Omental fat pad (tissue), 4 donors: ENCODE measurements around the gene ANTXR2. TPM values are rescaled to one million over a fixed set of nuclear protein-coding genes. Genes with fewer than 3 reads are reported as not detected.

Experiments
- ATAC-seq: fragments of 150-250 bp; one replicate; pipeline ENCODE4 v1.9.1; 2016; ENCODE audit warnings: mild to moderate bottlenecking, moderate library complexity; ENCODE audit not compliant: low FRiP score
- DNase-seq: peaks from one replicate; pipeline ENCODE4 v3.0.0-alpha.2; 2019; ENCODE audit warnings: low spot score
- CTCF ChIP-seq, 3 donors: fragments of 450-650 bp; IDR thresholded peaks; one replicate each; pipeline ENCODE4 v1.5.1; 2016 to 2017; ENCODE audit warnings: antibody characterized with exemption in 3 of 3, mild to moderate bottlenecking in 3 of 3, moderate library complexity in 2 of 3
- total RNA-seq, 4 donors: library from RNA; depleted of rRNA; stranded (reverse); fragments of >200 nt; gene quantifications; one replicate each; pipeline ENCODE4 v1.1.0, GENCODE V29; 2016

The ANTXR2 gene
- total RNA-seq, 4 donors from 2014 or later, result 86.7 to 208 (median 139) TPM

DNA sequence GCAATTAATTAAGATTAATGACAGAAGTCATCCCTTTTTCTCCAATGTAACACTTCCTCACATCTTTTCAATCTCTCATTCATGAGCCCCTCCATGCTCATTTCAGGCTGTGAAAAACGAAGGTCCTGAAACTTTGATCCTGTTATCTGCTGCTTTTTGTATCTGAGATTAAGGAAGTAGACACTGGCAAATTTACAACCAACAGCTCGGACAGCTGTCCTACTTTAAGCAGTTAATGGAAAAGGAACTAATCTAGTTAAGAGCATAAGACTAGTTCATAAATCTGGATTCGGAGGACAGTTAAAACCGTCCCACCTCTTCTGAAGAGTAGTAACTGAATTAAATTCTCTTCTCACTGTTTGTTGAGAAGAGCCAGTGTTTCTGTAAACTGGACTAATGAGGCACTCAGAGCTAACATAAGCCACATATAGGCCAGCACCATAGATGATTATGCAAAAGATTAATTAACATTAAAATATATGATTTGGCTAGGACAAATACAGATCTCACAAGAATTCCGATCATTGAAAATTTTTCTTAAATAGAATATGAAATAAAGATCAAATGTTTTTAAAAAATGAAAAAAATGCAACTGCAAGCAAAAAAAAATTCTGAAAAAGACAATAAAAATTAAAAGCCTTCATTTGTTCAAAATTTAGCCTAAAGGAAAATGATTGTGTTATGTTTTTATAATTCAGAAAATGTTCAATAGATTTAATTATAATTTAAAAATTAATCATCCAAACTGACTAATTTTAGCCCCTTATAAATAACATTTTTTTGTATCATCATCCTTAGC lies 114.4 kb downstream of the ANTXR2 start:
- DNase-seq, result no peak
- ATAC-seq, result no peak
- no peak for TF ChIP-seq CTCF (IDR thresholded peaks at IDR 0.05)

DNA sequence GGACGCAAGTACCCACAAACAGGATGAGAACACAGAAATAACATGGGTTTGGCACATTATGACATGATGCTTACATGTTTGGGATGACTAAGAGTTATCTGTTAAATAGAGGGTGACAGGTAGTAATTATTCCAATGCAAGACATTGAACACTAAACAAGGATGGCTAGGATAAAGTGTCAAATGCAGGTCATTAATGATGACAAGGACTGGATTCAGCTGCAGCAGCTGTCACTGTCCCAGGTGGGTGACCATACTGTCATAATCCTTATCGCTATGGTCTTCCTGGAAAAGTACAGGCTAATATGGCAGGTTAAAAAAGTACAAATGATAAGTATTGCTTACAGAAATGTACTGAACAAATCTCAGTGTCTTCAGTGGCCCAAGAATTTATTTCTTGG lies 123.9 kb downstream of the ANTXR2 start:
- no peak for ATAC-seq
- no peak for DNase-seq
- TF ChIP-seq CTCF (IDR thresholded peaks at IDR 0.05), result no peak

DNA sequence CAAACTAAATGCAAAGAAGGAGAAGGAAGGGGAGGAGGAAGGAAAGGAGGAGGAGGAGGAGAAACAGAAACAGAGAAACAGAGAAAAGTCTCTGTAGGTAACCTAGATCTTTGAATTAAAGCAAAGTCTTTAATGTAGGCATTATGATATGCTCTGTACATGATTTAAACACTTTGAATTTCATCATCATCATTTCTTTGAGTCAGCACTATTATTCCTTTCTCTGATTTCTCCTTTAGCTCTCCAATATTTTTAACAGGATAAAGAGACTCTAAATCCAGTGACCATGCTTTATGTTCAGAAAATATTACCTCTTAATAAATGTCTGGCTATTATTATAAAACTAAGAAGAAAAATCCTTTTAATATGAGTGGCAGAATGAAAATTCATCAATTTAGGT lies 124.3 kb downstream of the ANTXR2 start:
- DNase-seq, result no peak
- no peak for ATAC-seq
- TF ChIP-seq CTCF (IDR thresholded peaks at IDR 0.05), result no peak

GRCh38 chr4:79948261-79948660 lies 124.8 kb downstream of the ANTXR2 start:
- DNase-seq, result no peak
- ATAC-seq, result no peak
- TF ChIP-seq CTCF (IDR thresholded peaks at IDR 0.05), result no peak

- DNase-seq (no peak), ATAC-seq (no peak)
- TF ChIP-seq CTCF (IDR thresholded peaks at IDR 0.05), result no peak
Measured at GRCh38 chr4:79947386-79947785, 125.6 kb downstream of the ANTXR2 start.

GRCh38 chr4:79935274-79935673 lies 137.8 kb downstream of the ANTXR2 start:
- ATAC-seq (no peak), DNase-seq (no peak)
- no peak for TF ChIP-seq CTCF (IDR thresholded peaks at IDR 0.05)

DNA sequence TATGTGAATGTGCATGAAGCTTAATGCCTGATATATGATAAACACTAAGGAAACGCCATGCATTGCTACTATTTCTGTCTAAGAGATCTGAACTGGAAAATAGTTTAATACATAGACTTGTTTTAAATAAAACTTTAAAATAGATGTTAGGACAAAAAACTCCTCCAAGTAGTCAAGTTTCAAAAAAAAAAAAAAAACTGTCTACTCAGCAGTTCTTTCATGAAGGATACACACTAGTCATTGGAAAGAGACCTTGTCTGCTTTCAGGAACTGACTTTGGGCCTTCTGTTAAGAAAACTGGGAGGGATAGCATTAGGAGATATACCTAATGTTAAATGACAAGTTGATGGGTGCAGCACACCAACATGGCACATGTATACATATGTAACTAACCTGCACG lies 138.4 kb downstream of the ANTXR2 start:
- ATAC-seq (no peak), DNase-seq (no peak)
- TF ChIP-seq CTCF (IDR thresholded peaks at IDR 0.05), result no peak
